Mesodermal cell (in vitro differentiated cells): ENCODE results near the gene APCDD1L.
"Not testable (repeated sequence)": the region's sequence is repeated elsewhere in the genome, so short reads cannot be mapped to it uniquely, and the experiment has no call there.

Experiments
- H3K27ac ChIP-seq: 2 replicates; pipeline ENCODE4 v1.7.0; 2013; ENCODE audit warnings: mild to moderate bottlenecking, low read depth, low read length, moderate library complexity; ENCODE audit not compliant: severe bottlenecking
- H3K36me3 ChIP-seq: 2 replicates; pipeline ENCODE4 v1.7.1; 2013; ENCODE audit warnings: mild to moderate bottlenecking, low read length, moderate library complexity; ENCODE audit not compliant: control insufficient read depth, insufficient read depth
- H3K4me1 ChIP-seq: one replicate; pipeline ENCODE4 v1.7.1; 2013; ENCODE audit warnings: mild to moderate bottlenecking, low read length; ENCODE audit not compliant: insufficient read depth, control insufficient read depth, poor library complexity, severe bottlenecking
- H3K4me3 ChIP-seq: 2 replicates; pipeline ENCODE4 v1.7.0; 2013; ENCODE audit warnings: low read length, control low read depth, mild to moderate bottlenecking; ENCODE audit not compliant: insufficient read depth, poor library complexity, severe bottlenecking; ENCODE audit errors: extremely low read depth
- H3K9me3 ChIP-seq: 2 replicates; pipeline ENCODE4 v1.7.1; 2013; ENCODE audit warnings: mild to moderate bottlenecking, low read length, moderate library complexity; ENCODE audit not compliant: control insufficient read depth
- WGBS, 2 experiments: methylation state at CpG; one replicate each; pipeline ENCODE4 v1.1.5; 2013; ENCODE audit warnings: missing lambda C conversion rate in 2 of 2; ENCODE audit not compliant: insufficient coverage in 2 of 2; 5-methylcytosine and 5-hydroxymethylcytosine counted together

Gene APCDD1L

DNA sequence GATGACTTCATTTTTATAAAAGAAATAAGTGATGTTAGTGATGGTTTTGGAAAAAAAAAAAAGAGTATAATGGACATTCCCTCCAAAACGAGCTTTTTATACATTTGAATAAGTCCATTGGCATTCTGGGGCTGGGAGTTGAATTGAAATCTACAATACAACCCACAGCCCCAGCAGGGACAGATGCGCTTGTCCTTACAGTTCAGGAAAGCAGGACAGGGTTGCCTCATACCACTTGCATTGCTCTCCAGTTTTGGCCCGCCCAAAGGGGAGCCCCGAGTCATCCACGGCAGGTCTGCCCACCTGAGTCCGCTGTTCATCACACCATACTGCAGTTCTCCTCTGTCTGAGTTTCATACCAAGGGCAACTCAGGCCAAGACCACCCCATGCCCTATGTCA lies 80.0 kb downstream of the APCDD1L start:
- no peak overlapping the region for H3K27ac ChIP-seq
- peaks cover 18% of the 10 kb centered on the region for H3K4me1 ChIP-seq
- WGBS, 2 experiments, result 85 to 95% methylated on average over 4 to 6 of the region's 6 CpGs
- H3K4me3 ChIP-seq, result no peak overlapping the region
- peaks cover 69% of the 10 kb centered on the region for H3K36me3 ChIP-seq
- no peaks in the 10 kb centered on the region for H3K9me3 ChIP-seq

DNA sequence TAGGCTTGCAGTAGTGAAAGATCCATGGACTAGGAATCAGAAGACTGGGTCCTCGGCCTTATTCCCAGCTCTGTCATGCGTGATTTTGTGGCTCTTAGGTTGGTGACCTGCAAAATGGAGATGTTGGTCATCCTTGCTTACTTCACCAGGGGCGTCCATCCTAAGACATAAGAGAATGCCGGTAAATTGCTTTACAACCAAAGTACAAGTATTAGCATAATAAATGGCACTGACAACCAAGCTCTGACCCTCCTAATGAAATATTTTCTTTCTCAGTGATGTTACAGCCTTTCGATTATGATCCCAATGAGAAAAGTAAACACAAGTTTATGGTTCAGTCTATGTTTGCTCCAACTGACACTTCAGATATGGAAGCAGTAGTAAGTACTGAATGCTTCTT lies 80.9 kb downstream of the APCDD1L start:
- Histone ChIP-seq H3K9me3 (no peaks in the 10 kb centered on the region), H3K27ac (no peak overlapping the region), H3K36me3 (peaks cover 64% of the 10 kb centered on the region), H3K4me1 (peaks cover 12% of the 10 kb centered on the region), H3K4me3 (no peak overlapping the region)
- 93% methylated on average over 3 to 5 of the region's 5 CpGs for WGBS, 2 experiments

DNA sequence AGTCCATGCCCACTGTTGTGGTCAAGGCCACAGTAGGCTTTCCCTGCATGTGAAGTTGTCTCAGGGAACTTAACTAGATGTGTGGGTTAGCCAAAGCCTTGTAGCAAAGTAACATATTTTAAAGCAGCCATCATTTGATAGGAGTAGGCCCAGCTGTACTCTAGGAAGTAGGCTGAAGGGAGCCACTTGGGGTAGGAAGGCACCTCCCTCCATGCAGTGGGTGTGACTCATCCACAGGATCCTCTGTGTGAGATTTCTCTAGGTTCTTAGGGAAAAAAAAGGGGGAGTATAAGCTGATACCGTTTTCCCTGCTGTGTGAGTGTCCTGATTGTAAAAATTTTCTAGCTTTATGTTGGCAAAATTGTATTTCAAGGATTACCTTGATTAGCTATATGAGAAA lies 81.4 kb downstream of the APCDD1L start:
- Histone ChIP-seq H3K36me3 (peaks cover 64% of the 10 kb centered on the region), H3K27ac (no peak overlapping the region), H3K9me3 (no peaks in the 10 kb centered on the region), H3K4me3 (no peak overlapping the region), H3K4me1 (peaks cover 9% of the 10 kb centered on the region)
- 63 to 78% methylated on average over 1 of the region's 1 CpG for WGBS, 2 experiments

DNA sequence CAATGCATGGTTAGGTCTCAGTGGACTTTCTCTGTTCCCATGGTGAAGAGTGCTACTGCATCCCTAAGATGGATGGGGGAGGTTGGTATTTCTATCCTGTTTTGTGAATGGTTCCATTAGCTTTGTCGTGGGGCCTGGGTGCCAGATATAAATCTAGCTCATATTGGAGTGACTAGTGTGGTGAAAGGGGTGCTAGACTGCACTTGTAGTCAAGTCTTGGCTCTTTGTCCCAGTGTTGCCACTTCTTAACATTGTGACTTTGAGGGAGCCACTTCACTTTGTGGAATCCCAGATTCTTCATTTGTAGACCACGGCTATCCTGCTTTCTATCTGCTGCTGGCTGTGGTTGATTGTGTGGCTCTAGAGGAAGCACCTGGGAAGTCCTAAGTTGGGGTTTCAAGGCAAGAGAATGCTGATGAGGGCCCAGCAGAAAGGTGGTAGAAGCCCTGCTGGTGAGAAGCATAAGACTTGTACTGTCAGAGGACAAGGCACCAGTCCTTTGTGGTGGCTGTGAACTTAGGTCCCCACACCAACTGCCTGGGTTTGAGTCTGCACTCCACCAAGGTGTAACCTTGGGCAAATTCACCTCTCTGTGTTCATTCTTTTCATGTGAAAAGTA lies 82.1 kb downstream of the APCDD1L start:
- no peaks in the 10 kb centered on the region for H3K9me3 ChIP-seq
- H3K27ac ChIP-seq, result no peak overlapping the region
- 80 to 90% methylated on average over 1 to 2 of the region's 2 CpGs for WGBS, 2 experiments
- peaks cover 9% of the 10 kb centered on the region for H3K4me1 ChIP-seq
- H3K4me3 ChIP-seq, result no peak overlapping the region
- H3K36me3 ChIP-seq, result peaks cover 64% of the 10 kb centered on the region

DNA sequence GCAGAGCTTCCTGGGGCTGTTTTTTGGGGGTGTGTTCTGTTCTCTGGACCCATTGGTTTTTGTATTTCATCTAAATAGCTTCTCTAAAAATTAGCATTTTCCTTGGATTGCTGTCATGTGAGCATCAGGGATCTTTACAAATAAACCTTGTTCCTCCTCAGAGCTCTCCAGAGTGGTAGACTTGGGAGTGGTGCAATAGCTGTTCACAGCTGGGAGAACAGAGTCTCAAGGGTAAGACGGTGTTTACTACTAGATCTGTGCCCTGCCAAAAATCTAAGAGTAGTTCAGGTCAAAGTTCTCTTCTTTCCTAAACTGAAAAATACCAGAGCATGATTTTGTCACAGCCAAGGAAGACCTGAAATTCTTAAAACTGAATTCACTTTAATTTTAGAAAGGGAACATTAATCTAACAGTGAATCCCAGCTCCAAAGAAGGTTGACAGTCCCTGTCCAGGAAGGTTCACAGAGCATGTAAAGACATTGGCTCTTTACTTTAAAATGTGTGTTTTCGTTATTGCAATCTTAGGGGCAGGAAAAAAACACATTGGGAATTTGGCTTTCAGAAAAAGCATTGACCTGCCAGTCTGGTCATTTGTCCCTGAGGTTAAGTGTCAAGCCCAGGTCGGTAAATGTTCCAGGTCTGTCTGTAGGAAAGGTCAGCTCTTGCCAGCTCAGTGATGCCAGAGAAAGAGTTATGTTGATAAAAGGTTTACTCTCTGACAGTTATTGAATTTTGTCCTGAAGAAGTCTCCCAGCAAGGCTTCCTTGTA lies 82.8 kb downstream of the APCDD1L start:
- H3K4me3 ChIP-seq, result no peak overlapping the region

DNA sequence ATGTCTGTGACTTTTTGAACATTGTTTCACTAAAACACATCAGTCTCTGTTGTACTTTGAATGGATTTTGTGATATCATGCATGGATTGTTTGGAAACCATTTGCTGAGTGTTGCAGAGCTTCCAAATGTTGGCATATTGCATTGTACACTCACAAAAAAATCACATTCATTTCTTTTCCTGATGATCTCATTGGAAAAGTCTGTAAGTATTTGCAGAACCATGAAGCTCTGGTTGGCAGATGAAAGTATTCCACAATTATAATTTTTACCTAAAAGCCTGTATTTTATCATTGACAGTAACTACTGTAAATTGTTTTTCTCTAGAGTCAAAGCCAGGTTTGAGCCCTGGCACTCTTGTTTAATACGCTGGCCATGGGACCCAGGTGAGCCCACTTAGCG lies 84.1 kb downstream of the APCDD1L start:
- no peaks in the 10 kb centered on the region for H3K9me3 ChIP-seq
- H3K4me3 ChIP-seq, result no peak overlapping the region
- WGBS, 2 experiments, result 100% methylated on average over 1 of the region's 2 CpGs; no CpG with 5 or more reads in 1 of the 2 experiments
- no peak overlapping the region for H3K27ac ChIP-seq
- H3K36me3 ChIP-seq, result peaks cover 63% of the 10 kb centered on the region
- peaks cover 9% of the 10 kb centered on the region for H3K4me1 ChIP-seq

More for the DNA sequence above, 82.8 kb downstream of the APCDD1L start:
- peaks cover 9% of the 10 kb centered on the region for H3K4me1 ChIP-seq
- no peak overlapping the region for H3K27ac ChIP-seq
- H3K9me3 ChIP-seq, result no peaks in the 10 kb centered on the region
- 96% methylated on average over 2 to 3 of the region's 3 CpGs for WGBS, 2 experiments
- peaks cover 61% of the 10 kb centered on the region for H3K36me3 ChIP-seq

DNA sequence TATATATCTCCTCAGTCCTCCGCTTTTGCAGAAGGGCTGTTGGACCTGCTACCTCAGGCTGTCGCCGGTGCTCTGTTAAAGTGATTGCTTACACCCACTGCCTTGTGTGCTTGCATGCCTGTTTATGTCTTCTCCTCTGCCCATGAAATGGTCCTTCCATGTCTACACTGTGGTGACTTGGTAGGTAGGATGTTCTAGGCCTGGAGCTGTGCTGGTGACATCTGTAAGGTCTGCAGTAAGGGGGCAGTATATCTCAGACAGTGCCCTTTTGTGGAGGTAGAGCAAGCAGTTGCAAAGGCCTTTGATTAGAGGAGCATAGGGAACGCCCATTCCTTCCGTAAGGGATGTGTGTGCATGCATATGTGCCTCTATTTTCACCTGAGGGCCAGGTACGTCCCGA lies 85.9 kb downstream of the APCDD1L start:
- Histone ChIP-seq H3K4me1 (peaks cover 9% of the 10 kb centered on the region), H3K36me3 (peaks cover 68% of the 10 kb centered on the region), H3K9me3 (no peaks in the 10 kb centered on the region), H3K4me3 (no peak overlapping the region), H3K27ac (no peak overlapping the region)
- WGBS, 2 experiments, result 99 to 100% methylated on average over 7 of the region's 7 CpGs

DNA sequence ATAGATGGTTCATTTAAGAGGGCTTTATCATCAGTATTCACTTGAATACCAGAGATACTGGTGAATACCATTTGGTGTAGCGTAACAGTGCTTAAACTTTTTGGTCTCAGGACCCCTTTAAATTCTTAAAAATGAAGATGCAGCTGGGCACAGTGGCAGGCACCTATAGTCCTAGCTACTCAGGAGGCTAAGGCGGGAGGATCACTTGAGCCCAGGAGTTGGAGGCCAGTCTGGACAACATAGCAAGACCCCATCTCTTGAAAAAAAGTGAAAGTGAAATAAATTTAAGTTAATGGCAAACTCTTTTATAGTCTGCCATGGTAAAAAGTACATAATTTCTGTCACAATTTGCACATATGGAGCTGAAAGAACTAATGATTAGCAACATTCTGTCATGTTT lies 86.8 kb downstream of the APCDD1L start:
- 86% methylated on average over 1 to 2 of the region's 2 CpGs for WGBS, 2 experiments
- peaks cover 69% of the 10 kb centered on the region for H3K36me3 ChIP-seq
- H3K27ac ChIP-seq, result no peak overlapping the region
- H3K4me1 ChIP-seq, result peaks cover 2% of the 10 kb centered on the region
- no peak overlapping the region for H3K4me3 ChIP-seq
- no peaks in the 10 kb centered on the region for H3K9me3 ChIP-seq

DNA sequence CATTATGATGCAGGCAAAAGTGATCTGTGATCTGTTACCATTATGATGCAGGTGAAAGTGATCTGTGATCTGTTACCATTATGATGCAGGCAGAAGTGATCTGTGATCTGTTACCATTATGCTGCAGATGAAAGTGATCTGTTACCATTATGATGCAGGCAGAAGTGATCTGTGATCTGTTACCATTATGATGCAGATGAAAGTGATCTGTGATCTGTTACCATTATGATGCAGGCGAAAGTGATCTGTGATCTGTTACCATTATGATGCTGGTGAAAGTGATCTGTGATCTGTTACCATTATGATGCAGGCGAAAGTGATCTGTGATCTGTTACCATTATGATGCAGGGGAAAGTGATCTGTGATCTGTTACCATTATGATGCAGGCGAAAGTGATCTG lies 87.6 kb downstream of the APCDD1L start:
- H3K36me3 ChIP-seq, result peaks cover 71% of the 10 kb centered on the region
- not testable (repeated sequence) for H3K4me1 ChIP-seq, H3K4me3 ChIP-seq, H3K9me3 ChIP-seq, H3K27ac ChIP-seq
- 91 to 100% methylated on average over 2 to 3 of the region's 3 CpGs for WGBS, 2 experiments

DNA sequence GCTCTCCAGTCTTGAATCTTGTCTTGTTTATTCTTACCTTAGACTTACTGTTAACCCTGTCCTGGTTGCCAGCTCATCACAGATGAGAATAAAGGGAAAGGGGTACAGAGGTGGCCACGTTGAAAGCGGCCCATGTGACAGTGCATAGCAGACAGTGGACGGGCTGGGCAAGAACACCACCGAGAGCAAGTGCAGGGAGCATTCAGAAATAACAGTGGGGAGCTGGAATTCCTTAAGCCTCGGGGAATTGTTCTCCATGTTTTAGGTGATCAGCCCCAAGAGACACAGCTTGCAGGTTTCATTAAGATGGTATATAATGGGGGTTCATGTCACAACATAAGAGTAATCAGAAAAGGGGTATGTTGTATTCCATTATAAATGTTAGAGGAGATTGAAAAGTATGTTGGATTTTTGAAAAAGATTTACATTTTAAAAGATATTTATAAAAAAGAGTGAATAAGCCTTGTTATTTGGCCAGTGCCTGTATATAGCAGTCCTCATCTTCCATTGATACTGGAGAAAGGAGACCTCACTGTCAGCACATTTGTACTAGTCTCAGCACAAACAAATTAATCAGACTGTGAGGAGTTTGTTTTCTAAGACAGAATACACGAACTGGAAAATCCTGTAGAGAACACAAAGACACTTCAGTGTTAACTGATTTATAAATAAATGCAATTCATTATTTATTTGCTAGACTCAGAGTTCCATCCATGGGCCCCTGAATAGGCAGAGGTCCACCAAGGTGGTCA lies 90.8 kb downstream of the APCDD1L start:
- peaks cover 73% of the 10 kb centered on the region for H3K36me3 ChIP-seq
- no peak overlapping the region for H3K27ac ChIP-seq
- 68 to 80% methylated on average over 4 to 5 of the region's 6 CpGs for WGBS, 2 experiments
- no peaks in the 10 kb centered on the region for H3K9me3 ChIP-seq
- peaks cover 2% of the 10 kb centered on the region for H3K4me1 ChIP-seq
- H3K4me3 ChIP-seq, result no peak overlapping the region
